Measurements from ENCODE around the gene EMC8.

DNA sequence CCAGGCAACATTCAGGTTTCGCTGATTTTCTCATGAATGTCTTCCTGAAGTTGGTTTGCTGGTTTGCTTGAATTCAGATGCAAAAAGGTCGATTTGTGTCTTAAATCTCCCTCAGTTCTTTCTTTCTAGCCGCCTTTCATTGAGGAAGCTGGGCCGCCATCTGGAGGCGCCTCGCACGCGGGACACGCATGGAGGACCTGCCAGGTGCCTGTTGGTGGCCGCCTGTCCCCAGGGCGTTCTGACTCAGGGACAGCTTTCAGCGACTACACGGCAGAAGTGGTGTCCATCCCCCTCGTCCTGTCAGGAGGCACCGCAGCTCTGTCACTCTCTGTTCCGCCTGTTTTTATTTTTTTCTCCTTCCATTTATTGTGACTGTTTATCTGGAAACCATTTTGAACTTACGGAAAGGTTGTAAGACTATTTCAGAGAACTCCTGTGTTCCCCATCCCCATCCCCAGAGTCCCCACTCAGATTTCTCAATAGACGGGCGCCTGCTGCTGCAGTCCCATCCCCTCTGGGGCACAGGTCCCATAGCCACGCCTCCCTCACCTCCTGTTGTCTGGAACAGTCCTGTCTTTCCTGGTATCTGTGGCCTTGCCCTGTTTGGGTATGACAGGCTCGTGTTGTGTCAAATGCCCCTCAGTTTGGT is 33.4 kb upstream of the EMC8 start:
- TF ChIP-seq JUND (IDR thresholded peaks at IDR 0.05), result no peak
- TF ChIP-seq, protein P1, sequence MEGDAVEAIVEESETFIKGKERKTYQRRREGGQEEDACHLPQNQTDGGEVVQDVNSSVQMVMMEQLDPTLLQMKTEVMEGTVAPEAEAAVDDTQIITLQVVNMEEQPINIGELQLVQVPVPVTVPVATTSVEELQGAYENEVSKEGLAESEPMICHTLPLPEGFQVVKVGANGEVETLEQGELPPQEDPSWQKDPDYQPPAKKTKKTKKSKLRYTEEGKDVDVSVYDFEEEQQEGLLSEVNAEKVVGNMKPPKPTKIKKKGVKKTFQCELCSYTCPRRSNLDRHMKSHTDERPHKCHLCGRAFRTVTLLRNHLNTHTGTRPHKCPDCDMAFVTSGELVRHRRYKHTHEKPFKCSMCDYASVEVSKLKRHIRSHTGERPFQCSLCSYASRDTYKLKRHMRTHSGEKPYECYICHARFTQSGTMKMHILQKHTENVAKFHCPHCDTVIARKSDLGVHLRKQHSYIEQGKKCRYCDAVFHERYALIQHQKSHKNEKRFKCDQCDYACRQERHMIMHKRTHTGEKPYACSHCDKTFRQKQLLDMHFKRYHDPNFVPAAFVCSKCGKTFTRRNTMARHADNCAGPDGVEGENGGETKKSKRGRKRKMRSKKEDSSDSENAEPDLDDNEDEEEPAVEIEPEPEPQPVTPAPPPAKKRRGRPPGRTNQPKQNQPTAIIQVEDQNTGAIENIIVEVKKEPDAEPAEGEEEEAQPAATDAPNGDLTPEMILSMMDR (IDR thresholded peaks at IDR 0.05 in 2 of 3, conservative IDR thresholded peaks at IDR 0.05 in 1 of 3; ENCODE audit: borderline replicate concordance in 1 of 3, insufficient read depth in 1 of 3, low read depth in 2 of 3, low read length in 2 of 3), result no peak
- no peak for TF ChIP-seq EZH2 (IDR thresholded peaks at IDR 0.05)
- no peak for TF ChIP-seq POLR2AphosphoS5 (IDR thresholded peaks at IDR 0.05; ENCODE audit: low read depth, low read length)
- no peak for TF ChIP-seq POLR2A (IDR thresholded peaks at IDR 0.05; ENCODE audit: borderline replicate concordance, extremely low read depth, insufficient read depth, insufficient read length)
- TF ChIP-seq, protein P2, sequence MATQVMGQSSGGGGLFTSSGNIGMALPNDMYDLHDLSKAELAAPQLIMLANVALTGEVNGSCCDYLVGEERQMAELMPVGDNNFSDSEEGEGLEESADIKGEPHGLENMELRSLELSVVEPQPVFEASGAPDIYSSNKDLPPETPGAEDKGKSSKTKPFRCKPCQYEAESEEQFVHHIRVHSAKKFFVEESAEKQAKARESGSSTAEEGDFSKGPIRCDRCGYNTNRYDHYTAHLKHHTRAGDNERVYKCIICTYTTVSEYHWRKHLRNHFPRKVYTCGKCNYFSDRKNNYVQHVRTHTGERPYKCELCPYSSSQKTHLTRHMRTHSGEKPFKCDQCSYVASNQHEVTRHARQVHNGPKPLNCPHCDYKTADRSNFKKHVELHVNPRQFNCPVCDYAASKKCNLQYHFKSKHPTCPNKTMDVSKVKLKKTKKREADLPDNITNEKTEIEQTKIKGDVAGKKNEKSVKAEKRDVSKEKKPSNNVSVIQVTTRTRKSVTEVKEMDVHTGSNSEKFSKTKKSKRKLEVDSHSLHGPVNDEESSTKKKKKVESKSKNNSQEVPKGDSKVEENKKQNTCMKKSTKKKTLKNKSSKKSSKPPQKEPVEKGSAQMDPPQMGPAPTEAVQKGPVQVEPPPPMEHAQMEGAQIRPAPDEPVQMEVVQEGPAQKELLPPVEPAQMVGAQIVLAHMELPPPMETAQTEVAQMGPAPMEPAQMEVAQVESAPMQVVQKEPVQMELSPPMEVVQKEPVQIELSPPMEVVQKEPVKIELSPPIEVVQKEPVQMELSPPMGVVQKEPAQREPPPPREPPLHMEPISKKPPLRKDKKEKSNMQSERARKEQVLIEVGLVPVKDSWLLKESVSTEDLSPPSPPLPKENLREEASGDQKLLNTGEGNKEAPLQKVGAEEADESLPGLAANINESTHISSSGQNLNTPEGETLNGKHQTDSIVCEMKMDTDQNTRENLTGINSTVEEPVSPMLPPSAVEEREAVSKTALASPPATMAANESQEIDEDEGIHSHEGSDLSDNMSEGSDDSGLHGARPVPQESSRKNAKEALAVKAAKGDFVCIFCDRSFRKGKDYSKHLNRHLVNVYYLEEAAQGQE (IDR thresholded peaks at IDR 0.05; ENCODE audit: low read depth), result no peak
- TF ChIP-seq, protein P3, sequence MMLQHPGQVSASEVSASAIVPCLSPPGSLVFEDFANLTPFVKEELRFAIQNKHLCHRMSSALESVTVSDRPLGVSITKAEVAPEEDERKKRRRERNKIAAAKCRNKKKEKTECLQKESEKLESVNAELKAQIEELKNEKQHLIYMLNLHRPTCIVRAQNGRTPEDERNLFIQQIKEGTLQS (IDR thresholded peaks at IDR 0.05), result no peak
